HL-60 (cell line): Measurements from ENCODE around the gene SUGP2.

ENCODE experiments used
- POLR2AphosphoS5 ChIP-seq: IDR thresholded peaks from 2 replicates; pipeline ENCODE4 v1.6.1; 2012; ENCODE audit warnings: low read depth
- TF ChIP-seq, protein P1 (sequence below): IDR thresholded peaks from one replicate; pipeline ENCODE4 v1.5.1; 2011; ENCODE audit warnings: low read length, control low read depth, inconsistent platforms; ENCODE audit not compliant: insufficient read depth

DNA sequence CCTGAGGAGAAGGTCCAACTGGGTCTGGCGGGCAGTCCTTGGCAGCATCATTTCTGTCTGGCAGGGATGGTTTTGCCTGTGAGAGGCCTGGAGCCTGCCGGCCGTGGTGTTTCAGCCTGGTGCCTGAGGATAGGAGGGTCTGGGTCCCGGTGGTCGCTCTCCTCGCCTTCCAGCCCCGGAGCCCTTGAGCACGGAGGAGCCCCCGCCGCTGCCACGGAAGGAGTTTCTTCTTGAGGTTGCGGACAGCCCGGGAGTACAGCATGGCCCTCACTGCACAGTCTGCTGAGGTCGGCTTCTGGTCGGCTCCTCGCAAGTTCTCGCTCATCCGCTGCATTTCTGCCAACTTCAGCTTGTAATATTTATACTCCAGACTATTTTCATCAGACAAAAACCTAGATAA, 23.4 kb downstream of the SUGP2 start:
- no peak for TF ChIP-seq POLR2AphosphoS5
- TF ChIP-seq, protein P1, sequence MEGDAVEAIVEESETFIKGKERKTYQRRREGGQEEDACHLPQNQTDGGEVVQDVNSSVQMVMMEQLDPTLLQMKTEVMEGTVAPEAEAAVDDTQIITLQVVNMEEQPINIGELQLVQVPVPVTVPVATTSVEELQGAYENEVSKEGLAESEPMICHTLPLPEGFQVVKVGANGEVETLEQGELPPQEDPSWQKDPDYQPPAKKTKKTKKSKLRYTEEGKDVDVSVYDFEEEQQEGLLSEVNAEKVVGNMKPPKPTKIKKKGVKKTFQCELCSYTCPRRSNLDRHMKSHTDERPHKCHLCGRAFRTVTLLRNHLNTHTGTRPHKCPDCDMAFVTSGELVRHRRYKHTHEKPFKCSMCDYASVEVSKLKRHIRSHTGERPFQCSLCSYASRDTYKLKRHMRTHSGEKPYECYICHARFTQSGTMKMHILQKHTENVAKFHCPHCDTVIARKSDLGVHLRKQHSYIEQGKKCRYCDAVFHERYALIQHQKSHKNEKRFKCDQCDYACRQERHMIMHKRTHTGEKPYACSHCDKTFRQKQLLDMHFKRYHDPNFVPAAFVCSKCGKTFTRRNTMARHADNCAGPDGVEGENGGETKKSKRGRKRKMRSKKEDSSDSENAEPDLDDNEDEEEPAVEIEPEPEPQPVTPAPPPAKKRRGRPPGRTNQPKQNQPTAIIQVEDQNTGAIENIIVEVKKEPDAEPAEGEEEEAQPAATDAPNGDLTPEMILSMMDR = no peak
